HepG2 (cell line): ENCODE data around the gene DGKD. TPM values are rescaled to one million over a fixed set of nuclear protein-coding genes. Genes with fewer than 3 reads are reported as not detected.
A peak's percentile ranks its signal among the peaks of the same experiment; 100 is the strongest.

Experiments
- ATAC-seq: fragments of 200-7000 bp; cut with Tn5 transposase; 3 replicates; pipeline ENCODE4 v1.9.1; 2020; ENCODE audit warnings: mild to moderate bottlenecking, moderate library complexity
- BruUV-seq: library from RNA; stranded (reverse); fragments of 400-500 nt; replicated peaks from 2 replicates; lab custom pipeline; 2021; lab: Mats Ljungman, UMichigan
- CTCF ChIA-PET: fragments of 300-600 bp; formaldehyde crosslinking; extraction: SDS; loops from one replicate; lab custom pipeline; 2021; ENCODE audit warnings: low total read pairs, inconsistent platforms, low intra/inter-chr PET ratio; lab: Yijun Ruan, JAX
- POLR2A ChIA-PET: fragments of 350-600 bp; sonication (Branson Sonifier 250); formaldehyde crosslinking; loops from one replicate; lab custom pipeline; 2020; ENCODE audit warnings: antibody characterized with exemption, inconsistent platforms; lab: Yijun Ruan, JAX
- DNase-seq: peaks from one replicate; pipeline ENCODE4 v3.0.0-alpha.2; 2015; ENCODE audit warnings: low spot score
- FAIRE-seq: peaks from 3 replicates; lab custom pipeline; 2011; peaks lifted over from hg19 to GRCh38; lab: Jason Lieb, UNC
- H2AFZ ChIP-seq: one replicate; pipeline ENCODE4 v1.6.1; 2011; ENCODE audit warnings: low read length, inconsistent platforms
- H3K27ac ChIP-seq: fragments of 300-600 bp; 3 replicates; pipeline ENCODE4 v1.8.0; 2011; ENCODE audit warnings: mixed run types, mild to moderate bottlenecking, mixed read lengths, low read length, inconsistent platforms; ENCODE audit not compliant: insufficient read depth; ENCODE audit errors: extremely low read length
- H3K27me3 ChIP-seq, 2 experiments: fragments of 200-600 bp in 1 of 2; 2 replicates in 1 of 2; 3 replicates in 1 of 2; pipeline versions ENCODE4 v1.6.0 to v1.8.0; 2011; ENCODE audit warnings: low read length in 2 of 2, mild to moderate bottlenecking in 2 of 2, moderate library complexity in 2 of 2, inconsistent platforms in 1 of 2; ENCODE audit not compliant: insufficient read depth in 2 of 2, control insufficient read depth in 1 of 2
- H3K36me3 ChIP-seq, 2 experiments: fragments of 200-600 bp in 1 of 2; replicated peaks in 1 of 2; 2 replicates in 1 of 2; 3 replicates in 1 of 2; pipeline versions ENCODE4 v1.5.1 to v1.8.0; 2011; ENCODE audit warnings: low read length in 2 of 2, inconsistent platforms in 1 of 2; ENCODE audit not compliant: insufficient read depth in 2 of 2, control insufficient read depth in 1 of 2
- H3K4me1 ChIP-seq: 2 replicates; pipeline ENCODE4 v1.5.1; 2012; ENCODE audit warnings: low read length, inconsistent platforms; ENCODE audit not compliant: insufficient read depth
- H3K4me2 ChIP-seq: 2 replicates; pipeline ENCODE4 v1.6.0; 2011; ENCODE audit warnings: low read depth, low read length, inconsistent platforms
- H3K4me3 ChIP-seq, 3 experiments: fragments of 200-600 bp in 1 of 3; sonication (generic), shearing (Covaris generic) in 1 of 3; replicated peaks in 1 of 3; 2 replicates each; pipeline ENCODE4 v1.5.1; 2011 to 2016; ENCODE audit warnings: low read length in 3 of 3, inconsistent platforms in 2 of 3, low read depth in 2 of 3, mild to moderate bottlenecking in 2 of 3, control low read depth in 1 of 3, mixed read lengths in 1 of 3; ENCODE audit not compliant: insufficient read depth in 1 of 3
- H3K79me2 ChIP-seq: one replicate; pipeline ENCODE4 v1.6.1; 2011; ENCODE audit warnings: low read length, inconsistent platforms; ENCODE audit not compliant: insufficient read depth
- H3K9ac ChIP-seq: 2 replicates; pipeline ENCODE4 v1.6.0; 2011; ENCODE audit warnings: mild to moderate bottlenecking, low read depth, low read length, inconsistent platforms; ENCODE audit not compliant: insufficient read depth
- H3K9me3 ChIP-seq: 2 replicates; pipeline ENCODE4 v1.5.1; 2012; ENCODE audit warnings: mild to moderate bottlenecking, low read length
- H4K20me1 ChIP-seq: 2 replicates; pipeline ENCODE4 v1.6.0; 2011; ENCODE audit warnings: inconsistent platforms, mild to moderate bottlenecking, low read length, moderate library complexity; ENCODE audit not compliant: insufficient read depth
- CHD2 ChIP-seq: IDR thresholded peaks from 2 replicates; pipeline ENCODE4 v1.6.1; 2011; ENCODE audit warnings: low read depth, low read length, improper control_type of control experiment
- GATAD1 ChIP-seq: IDR thresholded peaks from 2 replicates; pipeline ENCODE4 v1.6.1; 2016; ENCODE audit warnings: missing genetic modification reagents, missing compliant biosample characterization
- HDAC2 ChIP-seq: sonication (generic); formaldehyde crosslinking; IDR thresholded peaks from 2 replicates; pipeline ENCODE4 v1.4.0; 2020; ENCODE audit warnings: missing genetic modification reagents
- NCOR1 ChIP-seq: fragments of 200-600 bp; sonication (generic); IDR thresholded peaks from 2 replicates; pipeline ENCODE4 v1.7.0; 2017; ENCODE audit warnings: antibody characterized with exemption, low read length, borderline replicate concordance
- PPARG ChIP-seq: conservative IDR thresholded peaks from 2 replicates; pipeline ENCODE4 v1.6.1; 2016; ENCODE audit warnings: missing biosample characterization, missing genetic modification reagents
- RBM22 ChIP-seq: fragments of 200-400 bp; formaldehyde crosslinking; optimal IDR thresholded peaks from 2 replicates; pipeline ENCODE3; 2017; ENCODE audit warnings: mild to moderate bottlenecking, low read length, moderate library complexity
- SIN3B ChIP-seq: fragments of 150-350 bp; IDR thresholded peaks from 2 replicates; pipeline ENCODE4 v1.6.1; 2014; ENCODE audit warnings: low read length
- TEAD3 ChIP-seq: optimal IDR thresholded peaks from 2 replicates; pipeline ENCODE3; 2016; ENCODE audit warnings: borderline replicate concordance
- ZNF775 ChIP-seq: sonication (generic); formaldehyde crosslinking; IDR thresholded peaks from 2 replicates; pipeline ENCODE4 v1.4.0; 2020; ENCODE audit warnings: missing genetic modification reagents, mild to moderate bottlenecking, moderate library complexity, borderline replicate concordance
- ZNF776 ChIP-seq: sonication (generic); formaldehyde crosslinking; IDR thresholded peaks from 2 replicates; pipeline ENCODE4 v1.4.0; 2020; ENCODE audit warnings: mild to moderate bottlenecking, missing genetic modification reagents
- WGBS: methylation state at CpG from one replicate; pipeline ENCODE4 v1.1.6; 2017; ENCODE audit warnings: low lambda C conversion rate; 5-methylcytosine and 5-hydroxymethylcytosine counted together
- in situ Hi-C: cut with HindIII; loops from 2 replicates; pipeline ENCODE4 v1.10.0; 2017; ENCODE audit warnings: low pct_unique_long_range_greater_than_20kb; ENCODE audit not compliant: extremely low pct_ligation_motif_present
- intact Hi-C: fragments of 100-400 bp; cut with micrococcal nuclease; formaldehyde crosslinking; loops from one replicate; pipeline ENCODE4 v1.10.0; 2022; ENCODE audit not compliant: unreplicated experiment
- polyA plus RNA-seq, 8 experiments: library from polyadenylated mRNA; depleted of rRNA in 3 of 8; stranded (reverse) in 7 of 8; unstranded in 1 of 8; fragments of >200 nt; fragmentation: Illumina TruSeq in 4 of 8; extraction: Trizol in 4 of 8; gene quantifications; 2 replicates each; pipeline versions ENCODE4 v1.2.1 to v1.2.3, GENCODE V29; 2011 to 2016; ENCODE audit warnings: low read depth in 4 of 8, missing spikeins in 1 of 8, mixed read lengths in 1 of 8; ENCODE audit not compliant: insufficient read depth in 1 of 8
- total RNA-seq, 5 experiments: library from RNA; depleted of rRNA; stranded (reverse); fragments of >200 nt; fragmentation: Illumina TruSeq; extraction: Trizol; gene quantifications; 2 replicates each; pipeline ENCODE4 v1.2.3, GENCODE V29; 2016; ENCODE audit warnings: low read depth in 1 of 5
- TF ChIP-seq, protein P1 (sequence below): sonication (generic); formaldehyde crosslinking; IDR thresholded peaks from 2 replicates; pipeline ENCODE4 v1.5.0; 2020; ENCODE audit warnings: missing genetic modification reagents
- TF ChIP-seq, protein P2 (sequence below): sonication (generic); formaldehyde crosslinking; IDR thresholded peaks from 2 replicates; pipeline ENCODE4 v1.9.0; 2021; ENCODE audit warnings: missing genetic modification reagents, borderline replicate concordance

The DGKD gene
- total and polyA plus RNA-seq, 2 of the 13 experiments (the other 11 are each of a cell fraction or from before 2014, with no cell fraction given): 24.5 to 33.2 TPM

DNA sequence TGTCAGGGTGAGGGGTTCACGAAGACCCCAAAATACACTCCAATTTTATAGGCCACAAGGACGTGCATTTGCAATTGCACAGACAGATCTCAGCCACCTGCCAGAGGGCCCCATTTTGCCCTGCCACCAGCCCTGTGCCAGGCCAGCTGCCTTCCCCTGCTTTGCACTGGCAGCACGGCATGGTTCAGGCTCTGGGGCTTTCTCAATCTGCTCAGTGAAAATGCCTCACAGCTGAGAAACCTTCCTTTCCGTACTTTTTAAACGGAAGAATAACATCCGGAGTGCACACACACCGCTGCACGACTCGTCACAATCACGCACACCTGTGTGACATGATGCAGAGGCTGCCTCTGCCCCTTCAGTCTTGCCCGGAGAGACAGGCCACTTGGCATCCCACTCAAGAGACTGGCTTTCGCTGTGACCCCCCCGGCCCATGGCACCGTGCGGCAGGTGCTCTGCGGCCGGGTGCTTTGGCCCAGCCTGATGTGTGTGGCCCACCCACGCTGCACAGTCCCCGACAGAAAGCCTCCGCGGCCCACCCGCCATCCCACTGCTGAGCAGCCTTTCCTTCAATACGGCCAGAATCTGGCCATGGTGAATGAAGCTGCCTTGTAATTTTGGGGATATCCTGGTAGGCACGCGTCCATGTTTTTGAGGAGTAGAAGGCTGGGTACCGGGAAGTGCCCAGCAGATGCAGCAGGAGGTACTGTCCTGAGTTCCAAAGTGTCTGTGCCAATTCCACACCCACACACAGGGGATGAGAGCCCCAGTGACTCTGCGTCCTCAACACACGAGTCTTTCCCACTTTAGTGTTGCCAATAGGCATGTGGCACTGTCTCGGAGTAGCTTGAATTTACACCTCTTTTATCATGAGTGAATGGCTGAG is 123.5 kb downstream of the DGKD start:
- BruUV-seq: no TSS peak
- no peaks in the 10 kb centered on the region for H4K20me1 ChIP-seq
- WGBS: 95% methylated on average over 27 of the region's 29 CpGs
- intact Hi-C loops (no loop called here), in situ Hi-C loops (no loop called here)
- no peak overlapping the region for H3K27ac ChIP-seq
- H3K4me1 ChIP-seq: no peaks in the 10 kb centered on the region
- ATAC-seq (0 out of 3 replicates have a peak, but pooled peaks have one; percentile 2), FAIRE-seq (no peak), DNase-seq (no peak)
- TF ChIP-seq RBM22 (peak; percentile 20), PPARG (no peak)
- no peaks in the 10 kb centered on the region for H3K9me3 ChIP-seq
- H2AFZ ChIP-seq: no peak overlapping the region
- ChIA-PET CTCF (no interaction called here), POLR2A (no interaction called here)
- H3K36me3 ChIP-seq: peaks cover 15 to 21% of the 10 kb centered on the region in 2 experiments; a peak in 4 of 5 replicates
- no peaks in the 10 kb centered on the region for H3K27me3 ChIP-seq
- no peaks in the 10 kb centered on the region for H3K79me2 ChIP-seq
- no peak overlapping the region for H3K9ac ChIP-seq
- H3K4me2 ChIP-seq: no peak overlapping the region
- H3K4me3 ChIP-seq: no peak overlapping the region

DNA sequence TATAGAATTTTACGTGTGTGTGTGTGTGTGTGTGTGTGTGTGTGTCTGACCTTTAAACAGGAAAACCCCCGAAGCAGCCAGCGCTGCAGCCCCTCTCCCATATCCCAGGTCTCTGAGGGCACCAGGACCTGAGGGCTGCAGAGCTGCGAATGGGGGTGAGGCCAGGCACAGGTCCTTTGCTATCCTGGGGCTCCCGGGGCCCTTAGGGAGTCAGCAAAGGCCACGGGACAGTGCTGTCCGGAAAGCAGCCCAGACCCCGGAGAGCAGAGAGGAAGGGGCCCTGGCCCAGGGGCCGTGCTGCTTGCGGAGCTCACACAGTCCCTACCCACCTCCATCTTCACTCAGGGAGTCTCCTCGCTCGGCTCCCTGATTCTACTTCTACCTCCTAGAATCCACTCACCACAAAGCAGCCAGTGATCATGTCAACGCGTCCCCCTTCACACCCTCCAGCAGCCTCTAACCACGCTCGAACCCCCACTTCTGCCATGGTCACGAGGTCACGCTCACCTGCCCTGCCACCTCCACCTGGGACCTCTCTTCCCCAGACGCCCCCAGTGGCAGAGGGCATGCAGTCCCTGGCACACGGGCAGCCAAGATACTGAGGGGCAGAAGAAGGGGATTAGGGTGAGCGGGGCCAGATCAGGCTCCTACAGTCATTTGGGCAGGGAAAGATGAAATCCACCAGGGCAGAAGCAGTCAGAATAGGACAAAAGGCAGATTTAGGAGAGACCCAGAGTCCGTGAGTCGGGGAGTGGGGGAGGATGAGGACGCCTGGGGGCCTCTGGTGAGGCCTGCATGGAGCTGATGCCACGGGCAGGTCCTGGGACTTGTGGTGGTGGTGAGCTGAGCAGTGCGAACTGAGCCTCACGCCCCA is 125.6 kb downstream of the DGKD start:
- no peak overlapping the region for H3K4me2 ChIP-seq
- intact Hi-C loops (loop anchor here (2.0 kb wide), 1 partner anchor 231 kb away; no protein-coding TSS in a partner anchor), in situ Hi-C loops (no loop called here)
- H4K20me1 ChIP-seq: no peaks in the 10 kb centered on the region
- DNase-seq: no peak
- POLR2A ChIA-PET: no interaction called here
- CTCF ChIA-PET: no interaction called here
- H3K4me3 ChIP-seq: no peak overlapping the region
- 95% methylated on average over 24 of the region's 27 CpGs for WGBS
- peaks cover 19 to 36% of the 10 kb centered on the region in 2 experiments; a peak in 4 of 5 replicates for H3K36me3 ChIP-seq
- H3K27me3 ChIP-seq: no peaks in the 10 kb centered on the region
- no TSS peak for BruUV-seq
- no peaks in the 10 kb centered on the region for H3K9me3 ChIP-seq
- H3K79me2 ChIP-seq: no peaks in the 10 kb centered on the region
- ATAC-seq: peak; percentile 10; the same call in 2 of the 3 replicates
- no peak overlapping the region for H2AFZ ChIP-seq
- no peak overlapping the region for H3K9ac ChIP-seq
- no peaks in the 10 kb centered on the region for H3K4me1 ChIP-seq
- FAIRE-seq: no peak
- no peak overlapping the region for H3K27ac ChIP-seq
- TF ChIP-seq, protein P1, sequence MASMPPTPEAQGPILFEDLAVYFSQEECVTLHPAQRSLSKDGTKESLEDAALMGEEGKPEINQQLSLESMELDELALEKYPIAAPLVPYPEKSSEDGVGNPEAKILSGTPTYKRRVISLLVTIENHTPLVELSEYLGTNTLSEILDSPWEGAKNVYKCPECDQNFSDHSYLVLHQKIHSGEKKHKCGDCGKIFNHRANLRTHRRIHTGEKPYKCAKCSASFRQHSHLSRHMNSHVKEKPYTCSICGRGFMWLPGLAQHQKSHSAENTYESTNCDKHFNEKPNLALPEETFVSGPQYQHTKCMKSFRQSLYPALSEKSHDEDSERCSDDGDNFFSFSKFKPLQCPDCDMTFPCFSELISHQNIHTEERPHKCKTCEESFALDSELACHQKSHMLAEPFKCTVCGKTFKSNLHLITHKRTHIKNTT (CRISPR knock-in tag): no peak
- TF ChIP-seq TEAD3 (CRISPR knock-in tag) (no peak), CHD2 (no peak), SIN3B (no peak), HDAC2 (CRISPR knock-in tag) (no peak), ZNF776 (CRISPR knock-in tag) (no peak), ZNF775 (CRISPR knock-in tag) (no peak), GATAD1 (CRISPR knock-in tag) (no peak), NCOR1 (no peak)
- TF ChIP-seq, protein P2, sequence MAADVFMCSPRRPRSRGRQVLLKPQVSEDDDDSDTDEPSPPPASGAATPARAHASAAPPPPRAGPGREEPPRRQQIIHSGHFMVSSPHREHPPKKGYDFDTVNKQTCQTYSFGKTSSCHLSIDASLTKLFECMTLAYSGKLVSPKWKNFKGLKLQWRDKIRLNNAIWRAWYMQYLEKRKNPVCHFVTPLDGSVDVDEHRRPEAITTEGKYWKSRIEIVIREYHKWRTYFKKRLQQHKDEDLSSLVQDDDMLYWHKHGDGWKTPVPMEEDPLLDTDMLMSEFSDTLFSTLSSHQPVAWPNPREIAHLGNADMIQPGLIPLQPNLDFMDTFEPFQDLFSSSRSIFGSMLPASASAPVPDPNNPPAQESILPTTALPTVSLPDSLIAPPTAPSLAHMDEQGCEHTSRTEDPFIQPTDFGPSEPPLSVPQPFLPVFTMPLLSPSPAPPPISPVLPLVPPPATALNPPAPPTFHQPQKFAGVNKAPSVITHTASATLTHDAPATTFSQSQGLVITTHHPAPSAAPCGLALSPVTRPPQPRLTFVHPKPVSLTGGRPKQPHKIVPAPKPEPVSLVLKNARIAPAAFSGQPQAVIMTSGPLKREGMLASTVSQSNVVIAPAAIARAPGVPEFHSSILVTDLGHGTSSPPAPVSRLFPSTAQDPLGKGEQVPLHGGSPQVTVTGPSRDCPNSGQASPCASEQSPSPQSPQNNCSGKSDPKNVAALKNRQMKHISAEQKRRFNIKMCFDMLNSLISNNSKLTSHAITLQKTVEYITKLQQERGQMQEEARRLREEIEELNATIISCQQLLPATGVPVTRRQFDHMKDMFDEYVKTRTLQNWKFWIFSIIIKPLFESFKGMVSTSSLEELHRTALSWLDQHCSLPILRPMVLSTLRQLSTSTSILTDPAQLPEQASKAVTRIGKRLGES (CRISPR knock-in tag): no peak
